GM18519 (cell line): ENCODE results near the gene SOX6.
A peak's percentile ranks its signal among the peaks of the same experiment; 100 is the strongest.
"Not testable (repeated sequence)": the region's sequence is repeated elsewhere in the genome, so short reads cannot be mapped to it uniquely, and the experiment has no call there.

Experiments
- ATAC-seq: cut with Tn5 transposase; IDR thresholded peaks from one replicate; pipeline ENCODE4 v1.9.1; 2021; ENCODE audit warnings: mild to moderate bottlenecking, moderate library complexity; ENCODE audit not compliant: unreplicated experiment, low FRiP score

Gene SOX6

DNA sequence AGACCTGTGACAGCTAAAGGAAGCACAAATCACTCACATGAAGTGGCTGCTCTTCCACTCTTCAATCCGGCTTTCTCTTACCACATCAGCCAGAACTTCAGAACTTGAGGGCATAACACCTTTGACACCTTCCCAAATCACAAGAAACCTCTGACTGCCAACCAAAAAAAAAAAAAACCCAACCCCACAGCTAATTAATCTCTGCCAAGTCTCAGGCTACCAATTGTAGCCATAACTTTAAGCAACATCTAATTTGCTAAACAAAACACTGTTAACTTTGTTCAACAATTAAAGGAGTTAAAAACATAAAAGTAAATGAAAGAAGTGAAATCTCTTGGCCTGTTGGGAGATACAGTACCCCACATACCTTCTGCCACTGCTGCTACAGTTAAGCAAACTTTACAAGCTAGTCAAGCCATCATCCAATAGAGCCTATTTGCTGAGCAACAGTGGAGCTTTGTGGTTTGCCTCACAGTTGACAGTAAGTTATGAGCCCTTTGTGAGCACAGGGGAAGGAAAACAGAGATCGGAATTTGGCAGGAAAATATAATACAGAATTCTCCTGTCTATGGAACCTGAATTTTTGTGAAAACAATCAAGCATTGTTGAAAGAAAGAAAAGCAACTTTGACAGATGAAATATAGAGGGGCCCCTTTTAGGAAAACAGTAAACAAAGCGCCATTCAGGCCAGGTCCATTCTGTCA, at the start of gene SOX6:
TSS of gene SOX6 (minus strand) at position 490 of the 704 bp plus-strand sequence. CDS start 15,298 bp downstream, outside the sequence.
- ATAC-seq = no peak

GRCh38 chr11:16404781-16405285, 48.5 kb upstream of the SOX6 start:
- no peak for ATAC-seq

DNA sequence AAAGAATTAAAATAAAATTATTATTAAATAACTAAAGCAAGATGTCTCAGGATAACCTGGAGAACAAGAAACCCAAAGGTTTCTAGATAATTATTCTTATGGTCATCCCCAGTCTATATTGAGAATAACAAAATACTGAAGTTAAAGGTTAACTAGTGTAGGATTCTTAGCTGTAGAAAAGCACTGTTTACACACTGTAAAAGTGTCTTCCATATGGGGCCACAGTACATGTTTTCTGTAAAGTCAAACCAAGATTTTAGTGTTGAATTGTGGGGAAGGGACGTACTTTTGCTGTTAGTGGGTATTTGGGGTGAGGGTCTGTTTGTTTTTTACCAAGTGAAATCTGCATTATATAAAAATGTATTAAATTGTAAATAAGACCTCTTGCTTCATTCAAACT, 47.5 kb upstream of the SOX6 start:
- no peak for ATAC-seq

GRCh38 chr11:16403448-16403803, 47.1 kb upstream of the SOX6 start:
- no peak for ATAC-seq

- ATAC-seq = no peak
These were observed 46.5 kb upstream of the SOX6 start for GRCh38 chr11:16402654-16403447.

GRCh38 chr11:16397390-16397789, 41.0 kb upstream of the SOX6 start:
- ATAC-seq = no peak

DNA sequence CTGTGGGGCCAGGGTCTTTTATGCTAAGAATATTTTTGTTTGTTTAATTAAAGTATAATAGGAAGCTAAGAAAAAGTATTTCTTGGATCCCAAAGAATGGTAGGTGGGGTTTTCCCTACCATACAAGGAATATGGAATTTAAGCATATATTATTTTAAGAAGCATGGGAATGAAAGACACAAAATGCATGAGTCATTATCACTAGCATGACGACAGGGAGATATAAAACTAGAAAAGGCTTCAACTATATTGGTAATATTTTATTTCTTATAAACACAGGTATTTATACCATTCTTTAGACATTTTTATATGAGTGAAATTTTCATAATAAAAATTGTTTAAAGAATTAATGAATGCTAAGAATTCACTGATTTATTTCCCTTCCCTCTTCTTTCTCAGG, 39.3 kb upstream of the SOX6 start:
- ATAC-seq = no peak

DNA sequence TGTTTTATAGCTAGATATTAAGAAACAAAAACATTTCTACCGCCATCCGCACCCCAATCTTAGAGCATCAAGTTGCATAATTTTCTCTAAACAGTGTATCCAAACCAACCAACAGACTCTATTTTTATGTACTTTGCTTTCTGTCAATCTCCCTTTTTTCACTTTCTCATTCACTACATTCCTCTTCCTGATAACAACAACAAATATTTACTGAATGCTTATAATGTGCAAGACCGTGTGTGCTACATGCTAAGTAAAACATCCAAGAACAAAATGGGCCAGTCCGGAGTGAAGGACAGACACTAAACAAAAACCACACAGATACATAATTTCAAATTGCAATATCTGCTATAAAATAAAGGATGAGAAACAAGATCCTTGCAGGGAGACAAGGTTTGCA, 38.6 kb upstream of the SOX6 start:
- no peak for ATAC-seq

DNA sequence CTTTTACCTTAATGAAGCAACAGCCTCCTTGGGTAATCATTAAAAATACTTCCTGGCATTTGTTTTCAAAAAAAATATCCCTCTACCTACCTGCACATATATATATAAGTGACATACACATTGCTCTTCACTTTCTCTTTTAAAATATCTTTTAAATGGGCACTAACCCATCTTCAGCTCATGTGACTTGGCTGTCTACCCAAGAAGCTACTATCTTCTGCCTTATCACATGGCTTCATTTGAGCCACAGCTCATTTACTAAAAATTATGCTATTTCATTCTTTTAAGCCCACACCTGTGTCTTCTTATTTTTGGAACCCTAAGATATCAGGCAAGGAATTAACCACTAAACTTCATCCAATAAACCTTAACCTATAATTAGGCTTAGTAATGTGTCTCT, 37.0 kb upstream of the SOX6 start:
- no peak for ATAC-seq

DNA sequence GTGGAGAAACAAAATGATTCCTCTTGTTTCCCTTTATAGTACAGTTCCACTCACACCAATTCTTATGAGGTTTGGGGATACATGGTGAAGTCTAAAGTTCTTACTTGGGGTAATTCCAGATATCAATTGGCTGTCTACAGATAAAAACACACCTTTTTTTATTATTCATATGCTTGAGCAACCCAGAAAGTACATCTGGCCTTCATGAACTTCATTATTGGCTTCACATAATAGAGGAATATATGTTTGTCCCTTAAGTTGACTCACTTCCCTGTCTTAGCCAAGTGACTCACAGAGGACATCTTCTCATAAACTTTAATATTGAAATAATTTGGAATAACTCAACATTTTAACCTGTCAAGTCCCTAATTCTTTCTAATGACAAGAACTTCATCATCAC, 36.3 kb upstream of the SOX6 start:
- no peak for ATAC-seq

DNA sequence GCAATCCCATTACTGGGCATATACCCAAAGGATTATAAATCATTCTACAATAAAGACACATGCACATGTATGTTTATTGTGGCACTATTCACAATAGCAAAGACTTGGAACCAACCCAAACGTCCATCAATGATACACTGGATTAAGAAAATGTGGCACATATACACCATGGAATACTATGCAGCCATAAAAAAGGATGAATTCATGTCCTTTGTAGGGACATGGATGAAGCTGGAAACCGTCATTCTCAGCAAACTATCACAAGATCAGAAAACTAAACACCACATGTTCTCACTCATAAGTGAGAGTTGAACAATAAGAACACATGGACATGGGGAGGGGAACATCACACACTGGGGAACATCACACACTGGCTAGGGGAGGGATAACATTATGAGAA, 34.5 kb upstream of the SOX6 start:
- not testable (repeated sequence) for ATAC-seq

DNA sequence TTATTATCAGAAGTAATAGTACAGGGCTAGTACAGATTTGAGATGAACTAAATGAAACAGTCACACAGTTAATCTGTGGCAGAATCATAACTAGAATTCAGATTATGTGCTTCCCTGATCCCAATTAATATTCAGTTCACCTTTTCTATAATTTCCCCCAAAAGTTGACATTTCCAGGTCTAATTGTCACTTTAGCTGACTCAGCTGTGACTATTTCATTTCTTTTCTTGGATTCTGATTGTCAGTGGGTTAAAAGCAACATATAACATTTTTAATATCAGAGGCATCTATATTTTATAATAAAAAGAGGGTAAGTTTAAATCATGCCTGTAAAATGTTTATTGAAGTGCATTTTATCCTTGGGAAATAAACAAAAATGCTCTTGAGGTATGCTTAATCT, 28.8 kb upstream of the SOX6 start:
- ATAC-seq = no peak

- ATAC-seq = no peak
These were observed 26.5 kb upstream of the SOX6 start for GRCh38 chr11:16382638-16383380.

- no peak for ATAC-seq
These were observed 25.8 kb upstream of the SOX6 start for GRCh38 chr11:16382186-16382585.

DNA sequence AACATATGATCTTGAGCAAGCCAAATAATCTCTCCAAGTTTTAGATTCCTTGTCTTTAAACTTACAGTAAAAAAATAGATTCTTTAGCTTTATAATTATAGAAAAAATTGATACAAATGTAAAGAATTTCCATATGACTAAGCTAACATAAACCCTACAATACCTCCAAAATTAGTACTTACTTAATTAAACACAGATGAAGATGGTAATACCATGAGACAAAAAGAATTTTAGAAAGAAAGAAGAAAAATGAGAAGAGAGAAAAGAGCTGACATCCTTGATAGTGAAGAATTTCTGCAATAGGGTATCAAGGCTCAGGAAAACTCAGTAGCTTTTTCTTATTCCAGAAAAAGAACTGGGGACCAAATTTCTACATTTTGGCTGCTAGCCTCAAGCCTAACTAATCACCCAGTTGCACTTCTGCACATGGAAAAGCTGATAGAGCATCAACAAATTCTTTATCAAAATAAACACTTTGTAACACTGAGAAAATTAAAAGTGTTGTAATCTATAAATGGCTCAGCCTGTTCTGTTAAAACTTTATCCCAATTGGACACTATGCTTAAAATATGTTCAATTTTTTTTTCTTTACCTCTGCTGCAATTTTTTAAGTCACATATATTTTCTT, 24.7 kb upstream of the SOX6 start:
- no peak for ATAC-seq

DNA sequence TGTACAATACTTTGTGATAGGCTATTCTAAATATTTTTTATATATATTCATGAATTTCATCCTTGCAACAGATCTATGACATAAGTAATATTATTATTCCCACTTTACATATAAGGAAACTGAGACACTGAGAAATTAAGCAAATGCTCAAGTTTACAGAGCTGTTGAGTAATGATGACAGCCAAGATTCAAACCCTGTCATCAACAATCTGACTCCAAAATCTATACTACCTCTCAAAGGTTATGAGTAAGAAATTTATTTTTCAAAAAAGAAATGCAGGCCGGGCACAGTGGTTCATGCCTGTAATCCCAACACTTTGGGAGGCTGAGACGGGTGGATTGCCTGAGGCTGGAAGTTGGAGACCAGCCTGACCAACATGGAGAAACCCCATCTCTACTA, 22.6 kb upstream of the SOX6 start:
- no peak for ATAC-seq

DNA sequence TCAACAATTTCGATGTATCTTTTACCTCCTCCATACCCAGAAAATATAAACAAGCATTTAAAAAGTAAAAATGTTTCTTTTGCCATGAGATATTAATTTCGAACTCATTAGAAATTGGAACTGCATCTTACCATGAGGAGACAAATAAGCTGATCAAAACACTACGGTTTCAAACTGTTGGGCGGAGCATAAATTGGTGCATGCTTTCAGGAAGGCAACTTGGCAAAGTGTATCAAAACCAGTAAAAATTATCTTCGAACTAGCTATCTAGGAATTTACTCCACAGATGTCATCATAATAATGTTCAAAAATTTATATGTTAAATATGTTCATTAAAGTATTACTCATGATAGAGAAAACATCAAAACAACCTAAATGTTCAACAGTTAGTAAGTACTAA, 21.4 kb upstream of the SOX6 start:
- ATAC-seq = no peak

DNA sequence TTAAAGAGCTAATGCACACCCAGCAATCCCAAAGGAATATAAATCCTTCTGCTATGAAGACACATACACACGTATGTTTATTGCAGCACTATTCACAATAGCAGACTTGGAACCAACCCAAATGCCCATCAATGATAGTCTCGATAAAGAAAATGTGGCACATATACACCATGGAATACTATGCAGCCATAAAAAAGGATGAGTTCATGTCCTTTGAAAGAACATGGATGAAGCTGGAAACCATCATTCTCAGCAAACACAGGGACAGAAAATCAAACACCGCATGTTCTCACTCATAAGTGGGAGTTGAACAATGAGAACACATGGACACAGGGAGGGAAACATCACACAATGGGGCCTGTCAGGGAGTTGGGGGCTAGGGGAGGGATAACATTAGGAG, 19.3 kb upstream of the SOX6 start:
- ATAC-seq = not testable (repeated sequence)

DNA sequence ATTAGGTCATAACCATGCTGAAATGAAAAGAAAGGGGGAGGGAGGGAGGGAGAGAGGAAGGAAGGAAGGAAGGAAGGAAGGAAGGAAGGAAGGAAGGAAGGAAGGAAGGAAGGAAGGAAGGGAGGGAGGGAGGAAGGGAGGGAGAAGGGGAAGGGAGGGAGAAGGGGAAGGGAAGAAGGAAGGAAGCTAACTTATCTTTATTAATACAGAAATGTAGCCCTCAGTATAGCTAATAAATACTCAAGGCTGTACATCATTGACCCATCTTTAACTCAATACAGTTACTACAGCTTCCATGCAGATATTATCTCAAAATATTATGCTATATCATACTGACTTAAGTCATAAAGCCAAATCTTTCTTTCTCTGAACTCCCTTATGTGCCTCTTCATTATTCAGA, 17.4 kb upstream of the SOX6 start:
- no peak for ATAC-seq

DNA sequence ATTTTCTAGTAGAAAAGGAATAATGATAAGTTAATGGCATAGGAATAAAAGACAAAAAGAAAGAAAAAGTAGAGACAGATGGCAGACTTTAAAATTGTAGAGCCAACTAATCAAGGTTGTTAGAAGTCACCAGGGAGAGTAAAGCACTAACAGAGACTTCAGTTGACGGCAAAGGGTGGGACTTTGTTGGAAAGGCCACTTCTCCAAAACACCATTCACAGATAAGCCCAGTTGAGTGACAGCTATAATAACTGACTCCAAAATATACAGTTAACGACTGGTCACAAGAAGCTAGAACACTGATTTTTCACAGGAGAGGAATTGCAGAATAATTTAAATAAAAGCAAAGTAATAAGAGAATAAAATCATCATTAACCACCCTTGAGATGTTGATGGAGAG, 16.0 kb upstream of the SOX6 start:
- no peak for ATAC-seq

DNA sequence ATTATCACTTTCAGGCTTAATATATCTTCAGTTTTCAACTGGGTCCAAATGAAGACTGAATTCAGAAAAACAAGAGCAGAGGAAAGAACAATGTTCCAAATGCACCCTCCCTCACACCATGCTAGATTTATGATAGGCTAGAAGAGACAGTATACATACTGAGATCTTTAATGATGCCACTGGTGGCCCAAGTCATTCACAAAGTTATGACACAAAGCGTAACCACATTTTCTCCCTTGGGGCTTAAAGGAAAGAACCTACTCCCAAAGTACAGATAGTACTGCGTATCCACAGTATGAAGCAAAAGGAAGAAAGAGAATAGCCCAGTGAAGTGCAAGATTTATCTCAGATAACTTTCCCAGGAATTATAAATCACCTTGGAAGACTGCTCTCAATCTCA, 10.9 kb upstream of the SOX6 start:
- ATAC-seq = peak; percentile 74
